D721Med (cell line): ENCODE data around the gene RERE.

ENCODE experiments used
- DNase-seq: peaks from one replicate; pipeline ENCODE4 v3.0.0; 2011; ENCODE audit warnings: low spot score; ENCODE audit not compliant: insufficient read length
- FAIRE-seq: peaks from 2 replicates; lab custom pipeline; 2011; peaks lifted over from hg19 to GRCh38; lab: Jason Lieb, UNC
- CTCF ChIP-seq: IDR thresholded peaks from 2 replicates; pipeline ENCODE4 v1.5.1; 2012; ENCODE audit warnings: mild to moderate bottlenecking, control low read depth; ENCODE audit not compliant: insufficient read depth; ENCODE audit errors: missing control alignments

Gene RERE

GRCh38 chr1:8687039-8687438 is 130.4 kb downstream of the RERE start:
- FAIRE-seq, result no peak
- no peak for DNase-seq
- no peak for TF ChIP-seq CTCF

- no peak for TF ChIP-seq CTCF
- no peak for FAIRE-seq
- no peak for DNase-seq
Observed at GRCh38 chr1:8685463-8685862, 132.0 kb downstream of the RERE start.

GRCh38 chr1:8684590-8684989 is 132.8 kb downstream of the RERE start:
- DNase-seq (no peak), FAIRE-seq (no peak)
- TF ChIP-seq CTCF, result no peak

GRCh38 chr1:8682573-8682972 is 134.9 kb downstream of the RERE start:
- TF ChIP-seq CTCF, result no peak
- FAIRE-seq (no peak), DNase-seq (no peak)

- DNase-seq (no peak), FAIRE-seq (no peak)
- no peak for TF ChIP-seq CTCF
Observed at GRCh38 chr1:8681911-8682310, 135.5 kb downstream of the RERE start.

GRCh38 chr1:8680664-8681650 is 136.5 kb downstream of the RERE start:
- DNase-seq, result no peak
- no peak for FAIRE-seq
- no peak for TF ChIP-seq CTCF
